ENCODE results near the gene SOCS1. TPM values are rescaled to one million over a fixed set of nuclear protein-coding genes. Genes with fewer than 3 reads are reported as not detected.
"Not testable (repeated sequence)": the region's sequence is repeated elsewhere in the genome, so short reads cannot be mapped to it uniquely, and the experiment has no call there.

Gene SOCS1
- total RNA-seq, 2 donors from 2014 or later = 5.8 to 8.8 TPM

DNA sequence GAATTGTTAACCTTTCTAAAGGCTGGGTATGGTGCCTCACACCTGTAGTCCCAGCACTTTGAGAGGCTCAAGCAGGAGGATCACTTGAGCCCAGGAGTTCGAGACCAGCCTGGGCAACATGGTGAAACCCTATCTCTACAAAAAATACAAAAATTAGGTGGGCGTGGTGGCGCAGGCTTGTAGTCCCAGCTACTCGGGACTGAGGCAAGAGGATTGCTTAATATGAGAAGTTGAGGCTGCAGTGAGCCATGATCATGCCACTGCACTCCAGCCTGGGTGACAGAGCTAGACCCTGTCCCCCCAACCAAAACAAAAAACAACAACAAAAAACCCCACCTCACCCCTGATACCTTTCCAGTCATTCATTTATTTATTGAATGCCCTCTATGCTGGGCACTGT, 33.7 kb upstream of the SOCS1 start:
- intact Hi-C loops (cut with DNase I); ATAC-seq; DNase-seq: not testable (repeated sequence)

DNA sequence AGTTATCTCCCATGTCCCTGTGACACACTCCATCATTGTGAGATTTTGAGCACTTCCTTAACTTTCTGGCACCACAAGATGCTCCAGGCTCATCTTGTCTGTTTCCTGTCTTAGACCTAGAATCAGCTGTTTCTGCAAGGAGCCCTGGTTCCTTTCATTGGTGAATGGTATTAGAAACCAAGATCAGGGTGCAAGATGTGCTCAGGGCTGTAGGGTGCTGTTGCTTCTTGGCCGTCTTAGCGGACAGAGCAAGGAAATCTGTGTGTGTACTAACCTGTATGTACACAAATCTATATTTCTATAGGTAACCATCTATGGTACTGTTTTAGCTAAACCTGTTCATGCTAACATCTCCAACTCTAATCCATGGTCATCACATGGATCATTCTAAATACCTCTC, 33.2 kb upstream of the SOCS1 start:
- ATAC-seq (no peak), DNase-seq (no peak)
- intact Hi-C loops (cut with DNase I) = no loop called here

DNA sequence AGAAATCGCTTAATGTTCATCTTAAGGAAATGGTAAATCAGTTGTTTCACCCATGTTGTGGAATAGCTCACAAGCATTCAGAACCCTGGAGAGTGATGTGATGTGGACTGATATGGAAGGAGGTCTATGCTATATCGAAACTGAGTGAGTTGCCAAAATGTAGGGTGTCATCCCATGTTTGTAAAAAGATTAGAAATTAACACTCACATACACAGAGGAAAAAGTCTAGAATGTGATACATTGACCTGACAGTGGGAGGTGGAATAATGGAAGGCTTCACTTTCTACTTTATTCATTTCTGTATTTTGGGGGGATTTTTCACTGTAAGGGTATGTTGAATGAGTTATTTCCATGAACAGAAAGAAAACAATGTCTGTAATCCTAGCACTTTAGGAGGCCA, 29.8 kb upstream of the SOCS1 start:
- DNase-seq = no peak
- no peak for ATAC-seq
- intact Hi-C loops (cut with DNase I) = no loop called here

DNA sequence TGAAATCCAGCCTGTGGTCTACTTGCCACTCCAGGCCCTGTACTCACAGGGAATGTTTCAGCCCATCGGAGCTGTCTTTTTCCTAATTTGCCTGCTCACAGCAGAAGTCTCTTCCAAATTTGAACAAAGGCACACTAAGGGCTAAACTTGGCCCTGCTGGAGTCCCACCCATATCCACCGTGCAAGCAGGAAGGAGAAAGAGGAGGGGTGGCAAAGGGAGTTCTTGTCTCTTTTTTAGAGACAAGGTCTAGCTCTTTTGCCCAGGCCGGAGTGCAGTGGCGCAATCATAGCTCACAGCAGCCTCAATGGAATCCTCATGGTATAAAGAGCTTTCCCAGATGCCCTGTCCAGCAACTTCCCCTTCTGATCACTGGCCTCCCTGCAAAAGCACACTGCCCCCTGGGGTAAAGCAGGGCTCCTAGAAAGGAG, 27.8 kb upstream of the SOCS1 start:
- intact Hi-C loops (cut with DNase I) = no loop called here
- DNase-seq (no peak), ATAC-seq (no peak)

DNA sequence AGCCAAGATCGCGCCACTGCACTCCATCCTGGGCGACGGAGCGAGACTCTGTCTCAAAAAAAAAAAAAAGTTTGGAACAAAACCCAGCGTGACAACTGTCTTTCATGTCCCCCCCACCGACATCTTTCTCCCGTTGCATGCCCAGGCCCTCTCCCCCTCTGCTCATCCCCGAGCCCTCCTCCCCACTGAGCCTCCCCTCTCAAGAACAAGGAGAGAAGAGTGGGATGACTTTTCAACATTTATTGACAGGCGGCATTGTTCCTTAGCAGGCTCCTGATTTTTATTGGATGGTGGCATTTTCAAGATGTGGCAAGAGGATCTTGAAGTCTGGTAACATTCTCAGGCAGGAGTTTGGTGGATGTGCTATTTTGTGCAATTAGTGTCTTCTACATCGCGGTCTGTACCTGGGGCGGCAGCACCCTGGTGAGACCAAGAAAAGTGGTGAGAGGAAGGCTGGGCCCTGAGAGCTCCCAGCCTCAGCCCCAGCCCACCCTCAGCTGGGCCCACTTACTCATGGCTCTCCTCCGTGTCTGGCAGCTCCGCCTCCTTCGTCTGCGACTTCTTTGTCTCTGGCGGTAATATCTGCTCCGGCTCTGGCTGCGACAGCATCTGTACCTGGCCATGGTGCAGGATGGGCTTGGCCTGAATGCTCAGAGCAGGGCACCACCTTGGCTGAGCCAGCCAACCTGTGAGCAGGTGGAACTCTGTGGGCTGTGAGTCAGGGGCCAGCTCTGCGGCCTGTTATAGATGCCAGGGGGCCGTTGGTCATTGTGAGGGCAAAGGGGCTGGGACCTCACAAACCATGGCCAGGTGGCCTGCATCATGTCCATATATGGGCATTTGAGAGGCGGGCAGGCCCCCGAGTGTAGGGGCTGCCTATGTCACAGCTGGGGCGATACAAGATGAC, 24.9 kb upstream of the SOCS1 start, which contains the start of gene PRM1:
TSS of gene PRM1 (minus strand) at position 715 of the 907 bp plus-strand sequence. CDS start at position 623, 92 bp downstream.
- intact Hi-C loops (cut with DNase I) = no loop called here
- DNase-seq = no peak
- ATAC-seq = no peak

DNA sequence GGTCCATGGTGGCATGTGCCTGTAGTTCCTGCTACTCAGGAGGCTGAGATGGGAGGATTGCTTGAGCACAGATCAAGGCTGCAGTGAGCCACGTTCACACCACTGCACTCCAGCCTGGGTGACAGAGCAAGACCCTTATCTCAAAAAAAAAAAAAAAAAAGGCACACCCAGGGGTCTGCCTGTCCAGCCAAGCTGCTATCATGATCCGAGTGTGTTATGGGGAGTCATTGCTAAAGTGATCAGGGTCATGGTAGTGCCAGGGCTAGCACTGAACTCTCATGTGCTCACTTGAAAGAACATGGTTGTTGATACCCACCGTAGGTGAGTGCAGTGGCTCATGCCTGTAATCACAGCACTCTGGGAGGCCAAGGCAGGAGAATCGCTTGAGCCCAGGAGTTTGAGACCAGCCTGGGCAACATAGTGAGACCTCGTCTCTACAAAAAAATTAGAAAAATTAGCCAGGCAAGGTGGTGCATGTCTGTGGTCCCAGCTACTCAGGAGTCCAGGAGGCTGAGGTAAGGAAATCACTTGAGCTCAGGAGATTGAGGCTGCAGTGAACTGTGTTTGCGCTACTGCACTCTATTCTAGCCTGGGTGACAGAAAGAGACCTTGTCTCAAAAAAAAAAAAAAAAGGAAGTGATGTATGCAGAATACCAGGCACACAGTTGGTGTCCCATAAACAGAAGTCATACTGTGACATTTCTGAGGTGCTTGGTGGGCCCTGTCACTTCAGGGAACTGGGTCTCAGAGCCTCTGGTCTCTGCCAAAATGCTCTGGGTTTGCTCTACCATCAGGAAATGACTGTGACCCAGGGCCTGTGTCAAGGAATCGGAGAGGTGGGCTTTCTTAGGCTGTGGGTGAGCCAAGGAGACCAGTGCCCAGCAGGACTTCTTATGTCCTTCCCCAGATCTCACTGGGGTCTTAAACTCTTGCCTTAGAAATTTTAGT, 23.0 kb upstream of the SOCS1 start:
- intact Hi-C loops (cut with DNase I) = no loop called here
- ATAC-seq = no peak
- DNase-seq = no peak

DNA sequence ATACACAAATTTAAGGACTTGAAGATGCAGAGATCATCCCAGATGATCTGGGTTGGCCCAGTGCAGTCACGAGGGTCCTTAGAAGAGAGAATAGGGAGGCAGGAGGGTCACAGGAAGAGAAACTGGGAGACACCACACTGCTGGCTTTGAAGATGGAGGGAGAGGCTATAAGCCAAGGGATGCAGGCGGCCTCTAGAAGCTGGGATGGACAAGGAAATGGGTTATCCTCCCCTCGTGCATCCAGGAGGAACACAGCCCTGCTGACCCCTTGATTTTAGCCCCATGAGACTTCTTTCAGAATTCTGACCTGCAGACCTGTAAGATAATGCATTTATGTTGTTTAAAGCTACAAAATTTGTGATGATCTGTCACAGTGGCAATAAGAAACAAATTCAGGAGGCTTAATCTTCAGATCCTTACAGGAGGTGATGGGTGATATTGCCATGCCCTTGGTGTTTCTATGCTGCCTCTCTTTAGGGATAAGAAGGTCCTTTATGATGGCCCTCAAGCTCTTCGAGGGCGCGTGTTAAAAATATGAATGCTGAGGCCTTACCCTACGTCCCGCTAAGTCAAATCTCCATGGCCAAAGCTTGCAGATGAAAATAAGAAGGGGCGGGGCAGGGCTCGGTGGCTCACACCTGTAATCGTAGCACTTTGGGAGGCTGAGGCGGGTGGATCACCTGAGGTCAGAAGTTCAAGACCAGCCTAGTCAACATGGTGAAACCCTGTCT, 21.8 kb upstream of the SOCS1 start:
- ATAC-seq = no peak
- DNase-seq = no peak
- intact Hi-C loops (cut with DNase I) = no loop called here

DNA sequence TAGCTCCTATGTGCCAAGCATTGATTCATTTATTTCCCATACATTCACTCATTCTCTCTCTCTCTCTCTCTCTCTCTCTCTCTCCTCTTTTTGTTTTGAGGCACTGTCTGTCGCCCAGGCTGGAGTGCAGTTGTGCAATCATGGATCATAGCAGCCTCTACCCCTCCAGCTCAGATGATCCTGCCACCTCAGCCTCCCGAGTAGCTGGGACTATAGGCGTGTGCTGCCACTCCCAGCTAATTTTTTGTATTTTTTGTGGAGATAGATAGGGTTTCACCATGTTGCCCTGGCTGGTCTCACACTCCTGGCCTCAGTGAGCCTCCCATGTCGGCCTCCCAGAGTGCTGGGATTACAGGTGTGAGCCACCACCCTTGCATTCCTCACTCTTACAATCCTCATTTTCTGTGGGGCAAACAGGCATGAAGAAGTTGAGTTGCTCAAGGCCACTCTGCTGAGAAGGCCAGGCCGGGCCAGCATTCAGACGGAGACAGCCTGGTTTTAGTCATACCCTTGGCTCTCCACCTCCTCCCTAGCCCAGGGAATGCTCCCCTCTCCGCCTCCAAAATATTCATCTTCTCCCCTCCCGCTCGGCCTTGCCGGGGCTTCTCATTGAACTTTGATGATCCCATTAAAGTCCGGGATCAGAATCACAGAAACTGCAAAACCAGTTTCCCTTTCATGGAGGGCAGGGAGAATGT, 21.0 kb upstream of the SOCS1 start:
- DNase-seq (no peak), ATAC-seq (no peak)
- intact Hi-C loops (cut with DNase I) = no loop called here

DNA sequence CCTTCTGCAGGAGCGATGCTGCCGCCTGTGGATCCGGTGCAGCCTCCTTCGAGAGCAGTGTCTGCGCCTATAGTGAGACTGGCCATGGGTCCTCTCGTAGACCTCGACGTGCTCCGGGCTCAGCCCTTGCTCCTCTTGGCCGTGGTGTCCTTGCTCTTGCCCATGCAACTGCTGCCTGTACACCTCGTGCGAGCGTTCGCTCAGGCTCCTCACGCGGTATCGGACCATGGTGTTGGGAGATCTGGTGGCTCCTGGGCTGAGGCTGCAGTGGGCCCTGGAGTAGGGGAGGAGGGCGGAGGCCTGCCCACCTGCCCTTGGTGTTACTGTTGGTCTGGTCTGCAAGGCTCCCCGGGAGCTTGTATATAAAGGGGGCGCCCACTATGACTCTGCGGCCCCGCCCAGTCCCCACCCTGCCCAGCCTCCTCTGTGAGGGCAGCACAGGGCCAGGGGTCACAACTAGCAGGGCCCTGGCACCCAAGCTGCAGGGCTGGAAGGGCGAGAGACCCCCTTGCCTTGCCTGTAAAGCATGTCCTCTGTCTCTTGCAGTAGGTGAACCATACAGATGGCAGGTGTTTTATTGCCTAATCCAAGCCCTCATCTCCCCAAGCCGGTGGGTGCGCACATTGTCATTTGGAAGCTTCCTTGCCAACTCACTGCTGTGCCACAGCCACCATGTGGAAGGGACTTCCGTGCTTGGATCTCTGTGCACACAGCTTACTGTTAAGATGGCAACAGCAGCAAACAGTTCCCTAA, 20.3 kb upstream of the SOCS1 start, which contains the start of gene PRM2:
TSS of gene PRM2 (minus strand) at position 338 of the 753 bp plus-strand sequence. CDS start at position 228, 110 bp downstream.
- ATAC-seq (no peak), DNase-seq (no peak)
- intact Hi-C loops (cut with DNase I) = no loop called here

DNA sequence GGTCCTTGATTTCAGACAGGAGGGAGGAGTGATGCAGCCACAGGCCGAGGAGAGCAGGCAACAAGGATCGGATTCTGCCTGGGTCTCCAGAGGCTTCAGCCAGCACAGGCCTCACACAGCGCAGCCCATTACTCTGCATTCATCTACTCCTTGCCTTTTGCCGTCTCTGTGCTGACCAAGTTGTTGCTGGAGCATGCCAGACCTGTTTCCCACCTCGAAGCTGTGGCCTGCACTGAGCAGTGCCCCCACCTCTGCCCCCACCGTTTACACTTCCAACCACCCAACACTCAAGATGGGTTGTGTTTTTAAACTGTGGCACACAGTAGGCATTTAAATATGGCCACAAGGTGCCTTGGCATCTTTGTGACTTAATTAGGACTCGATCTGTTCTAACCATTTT, 19.0 kb upstream of the SOCS1 start:
- ATAC-seq = no peak
- intact Hi-C loops (cut with DNase I) = no loop called here
- no peak for DNase-seq

DNA sequence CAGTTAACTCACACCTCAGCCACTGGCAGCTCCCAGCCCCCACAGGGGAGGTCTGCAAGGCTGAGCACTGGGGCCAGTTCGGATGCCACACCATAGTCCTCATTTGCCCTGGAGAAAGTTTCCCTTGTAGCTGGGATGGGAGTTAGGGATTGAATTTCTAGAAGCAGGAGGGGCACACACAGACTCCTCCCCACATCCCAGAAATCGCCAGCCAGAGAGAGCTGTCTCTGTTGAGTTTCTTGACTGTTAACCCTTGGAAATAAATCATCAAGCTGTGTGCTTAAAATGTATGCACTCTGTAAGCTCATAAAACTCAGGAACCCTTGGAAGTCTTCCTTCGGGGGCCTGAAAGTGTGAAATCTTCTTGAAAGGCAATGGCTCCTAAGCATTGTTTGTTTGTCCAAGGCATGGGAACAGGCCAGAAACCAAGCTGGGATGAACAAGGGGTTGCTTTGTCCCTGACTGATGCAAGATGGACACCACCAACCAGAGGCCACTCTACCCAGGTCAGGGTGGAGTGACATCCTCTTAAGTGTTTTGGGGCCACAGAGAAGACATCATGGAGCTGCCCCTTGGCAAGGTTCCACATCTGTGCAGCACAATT, 17.8 kb upstream of the SOCS1 start:
- intact Hi-C loops (cut with DNase I) = no loop called here
- ATAC-seq (no peak), DNase-seq (no peak)

DNA sequence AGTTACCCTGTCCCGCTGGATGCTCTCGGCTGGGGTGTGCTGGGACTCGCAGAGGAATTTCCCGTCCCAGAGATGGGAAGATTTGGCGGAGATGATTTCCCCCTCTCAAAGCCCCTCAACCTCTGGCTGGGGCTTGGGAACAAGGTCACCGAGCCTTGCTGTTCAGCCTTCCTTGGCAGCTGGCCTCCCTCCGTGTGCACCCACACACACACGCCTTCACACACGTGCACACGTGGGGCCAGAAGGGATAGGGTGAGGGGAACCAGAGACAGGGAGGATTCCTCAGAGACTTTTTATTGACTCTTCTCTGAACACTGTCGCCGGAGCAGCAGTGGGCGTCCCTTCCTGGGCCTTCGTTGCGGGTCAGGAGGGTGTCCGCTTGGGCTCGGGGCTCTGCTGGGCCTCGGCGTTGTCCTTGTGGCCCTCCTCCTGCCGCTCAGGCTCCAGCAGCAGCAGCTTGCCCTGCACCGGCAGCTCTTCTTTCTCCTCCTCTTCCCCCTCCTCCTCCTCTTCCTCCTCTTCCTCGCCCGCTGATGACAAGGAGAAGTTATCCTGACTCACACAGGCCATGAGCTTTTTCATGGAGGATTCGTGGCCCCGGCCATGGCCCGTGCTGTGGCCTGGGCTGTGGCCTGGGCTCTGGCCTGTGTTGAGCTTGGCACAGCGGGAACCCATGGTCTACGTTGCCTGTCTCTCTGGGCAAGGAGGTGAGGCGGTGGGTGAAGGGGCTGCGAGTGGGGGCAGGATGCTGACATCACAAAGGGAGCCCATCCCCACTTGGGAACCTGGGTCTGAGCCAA, 17.1 kb upstream of the SOCS1 start, which contains the start of gene PRM3:
TSS of gene PRM3 (minus strand) at position 709 of the 800 bp plus-strand sequence. CDS start at position 675, 34 bp downstream.
- DNase-seq (no peak), ATAC-seq (no peak)
- intact Hi-C loops (cut with DNase I) = no loop called here

DNA sequence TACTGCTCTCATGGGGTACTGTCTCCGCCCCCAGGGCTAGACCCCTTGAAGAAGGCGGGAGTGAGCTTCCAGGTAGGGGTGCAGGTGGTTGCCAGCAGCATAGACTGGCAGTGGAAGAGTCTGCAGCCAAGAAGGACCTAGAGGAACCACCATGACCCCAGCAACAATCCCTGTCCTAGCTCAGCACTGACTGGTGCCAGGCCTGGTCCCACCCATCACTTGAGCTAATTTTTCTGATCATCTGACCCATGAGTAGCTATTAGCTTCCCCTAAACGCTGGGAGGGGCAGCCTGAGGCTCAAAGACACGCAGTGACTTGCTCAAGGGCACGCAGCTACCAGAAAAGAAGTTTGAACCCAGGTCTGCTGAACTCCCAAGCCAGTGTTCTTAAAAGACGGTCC, 16.5 kb upstream of the SOCS1 start:
- no peak for ATAC-seq
- DNase-seq = no peak
- intact Hi-C loops (cut with DNase I) = no loop called here

DNA sequence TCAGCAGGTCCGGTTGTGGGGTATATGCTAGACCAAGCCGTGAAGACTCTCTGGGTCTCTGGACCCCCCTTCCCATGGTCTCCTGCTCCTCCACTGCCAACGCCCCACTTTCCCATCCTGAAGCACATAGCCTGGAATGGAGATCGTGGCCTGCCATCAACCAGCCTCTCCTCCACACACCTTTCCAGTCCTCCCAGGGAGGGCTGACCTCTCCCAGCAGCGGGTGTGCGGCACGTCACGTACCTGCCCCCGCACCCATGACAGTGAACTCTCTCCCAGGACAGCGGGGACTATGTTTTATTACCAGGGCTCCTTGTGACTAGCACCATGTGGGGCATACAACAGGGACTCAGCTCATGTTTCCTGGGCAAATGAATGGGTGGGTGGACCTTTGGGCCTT, 15.6 kb upstream of the SOCS1 start:
- DNase-seq = no peak
- intact Hi-C loops (cut with DNase I) = no loop called here

DNA sequence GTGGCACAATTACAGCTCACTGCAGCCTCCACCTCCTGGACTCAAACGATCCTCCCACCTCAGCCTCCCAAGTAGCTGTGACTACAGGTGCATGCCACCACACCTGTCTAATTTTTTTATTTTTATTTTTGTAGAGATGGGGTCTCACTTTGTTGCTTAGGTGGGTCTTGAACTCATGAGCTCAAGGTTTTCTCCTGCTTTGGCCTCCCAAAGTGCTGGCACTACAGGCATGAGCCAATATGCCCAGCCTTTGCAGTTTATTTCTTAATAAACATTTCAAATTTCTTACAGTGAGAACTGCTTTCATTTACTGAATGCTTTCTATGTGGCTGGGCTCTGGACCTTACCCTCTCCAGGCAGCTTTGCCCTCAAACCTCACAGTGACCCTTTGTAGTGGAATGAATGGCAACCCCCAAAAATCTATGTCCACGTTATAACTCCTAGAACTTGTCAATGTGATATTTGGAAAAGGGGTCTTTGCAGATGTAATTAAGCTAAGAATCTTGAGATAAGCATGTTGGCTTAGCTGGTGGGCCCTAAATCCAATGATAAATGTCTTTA, 14.7 kb upstream of the SOCS1 start:
- DNase-seq = no peak
- ATAC-seq = no peak
- intact Hi-C loops (cut with DNase I) = no loop called here

More for the DNA sequence above, 15.6 kb upstream of the SOCS1 start:
- ATAC-seq = no peak

DNA sequence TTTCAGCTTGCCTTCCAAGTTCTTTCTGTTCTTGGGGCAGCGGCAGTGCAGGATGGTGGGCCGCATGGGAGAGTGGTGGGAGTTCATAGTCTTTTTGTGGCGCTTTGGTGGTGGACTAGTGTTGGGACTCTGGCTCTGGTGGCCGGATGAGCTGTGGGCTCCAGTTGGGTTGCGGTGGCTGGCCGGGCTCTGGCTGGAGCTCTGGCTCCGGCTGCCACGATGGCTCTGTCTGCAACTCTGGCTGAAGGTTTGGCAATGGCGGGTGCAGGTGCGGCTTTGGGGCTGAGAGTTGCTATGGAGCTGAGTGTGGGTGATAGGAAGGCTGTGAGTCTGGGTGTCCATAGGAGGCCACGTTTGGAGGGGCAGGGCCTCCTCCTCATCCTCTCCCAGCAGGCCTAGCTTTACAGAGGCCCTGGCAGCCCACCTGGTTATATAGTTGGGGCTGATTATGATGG, 12.9 kb upstream of the SOCS1 start, which contains the start of gene TNP2:
TSS of gene TNP2 (minus strand) at position 405 of the 455 bp plus-strand sequence. CDS start at position 342, 63 bp downstream.
- intact Hi-C loops (cut with DNase I) = no loop called here
- no peak for ATAC-seq
- DNase-seq = no peak
